Gastrocnemius medialis (tissue), 4 donors: ENCODE measurements around the gene BLOC1S5.

Experiments
- CTCF ChIP-seq, 5 experiments: fragments of 450-650 bp in 3 of 5; fragments of 200-600 bp in 2 of 5; sonication (generic) in 2 of 5; IDR thresholded peaks in 4 of 5; conservative IDR thresholded peaks in 1 of 5; 1 replicate in 4 of 5; 2 replicates in 1 of 5; pipeline ENCODE4 v1.5.1; 2016 to 2019; ENCODE audit warnings: antibody characterized with exemption in 5 of 5, mild to moderate bottlenecking in 3 of 5, moderate library complexity in 3 of 5
- POLR2A ChIP-seq, 2 donors: fragments of 450-650 bp; IDR thresholded peaks; one replicate each; pipeline ENCODE4 v1.6.1; 2017; ENCODE audit warnings: antibody characterized with exemption in 2 of 2, mild to moderate bottlenecking in 2 of 2, moderate library complexity in 2 of 2

DNA sequence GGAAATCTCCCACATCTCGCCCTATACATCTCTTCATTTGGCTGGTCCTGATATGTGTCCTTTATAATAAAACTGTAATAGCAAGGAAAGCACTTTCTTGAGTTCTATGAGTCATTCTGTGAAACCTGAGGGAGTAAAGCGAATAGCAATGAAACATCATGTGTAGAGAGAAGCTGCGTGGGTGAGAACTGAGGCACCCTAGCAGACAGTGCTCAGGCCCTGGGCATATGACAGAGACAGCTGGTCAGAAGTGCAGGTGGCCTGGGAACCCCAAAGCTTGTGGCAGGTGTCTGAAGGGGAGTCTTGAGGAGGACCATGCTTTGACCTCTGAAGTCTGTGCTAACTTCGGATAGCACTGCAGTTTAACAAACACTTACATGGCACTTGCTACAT is 1.3 kb upstream of the BLOC1S5 start:
- TF ChIP-seq CTCF (IDR thresholded peaks at IDR 0.05 in 4 of 5, conservative IDR thresholded peaks at IDR 0.05 in 1 of 5) (no peak), POLR2A (IDR thresholded peaks at IDR 0.05) (no peak)
